HG03558 (cell line): ENCODE measurements around the gene EXOC6B.

Experiments
- ATAC-seq: cut with Tn5 transposase; IDR thresholded peaks from one replicate; pipeline ENCODE4 v1.9.1; 2021; ENCODE audit warnings: moderate number of reproducible peaks; ENCODE audit not compliant: unreplicated experiment; ENCODE audit errors: extremely low read depth

Gene EXOC6B

DNA sequence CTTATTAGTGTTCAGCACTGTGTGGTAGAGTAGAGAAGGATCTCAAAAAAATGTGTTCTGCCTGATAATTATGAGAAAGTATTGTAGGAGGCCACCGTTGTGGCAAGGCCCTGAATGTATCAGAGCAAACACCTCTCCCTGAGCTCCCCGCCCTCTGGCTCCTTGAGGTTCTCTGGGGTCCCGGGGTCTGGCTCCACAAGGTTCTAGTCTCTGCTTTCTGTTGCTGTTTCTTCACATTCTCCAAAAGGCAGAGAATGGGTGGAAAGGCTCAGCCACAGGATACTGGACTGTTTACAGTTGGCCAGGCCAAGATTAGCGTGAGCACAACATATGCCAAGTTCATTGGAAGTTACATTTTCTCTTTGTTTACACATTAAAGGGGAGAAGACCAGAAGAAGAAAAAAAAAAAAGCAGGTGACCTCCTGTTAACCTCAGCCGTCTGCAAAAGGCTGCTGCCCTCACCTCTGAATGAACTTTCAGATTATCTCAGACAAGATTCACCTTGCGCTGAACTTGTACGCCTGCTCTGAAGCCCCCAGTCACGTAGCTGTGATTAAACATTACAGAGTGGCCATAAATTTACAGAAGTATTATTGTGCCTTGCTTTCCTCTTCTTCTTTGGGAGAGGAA, 621.6 kb downstream of the EXOC6B start:
- ATAC-seq = no peak

DNA sequence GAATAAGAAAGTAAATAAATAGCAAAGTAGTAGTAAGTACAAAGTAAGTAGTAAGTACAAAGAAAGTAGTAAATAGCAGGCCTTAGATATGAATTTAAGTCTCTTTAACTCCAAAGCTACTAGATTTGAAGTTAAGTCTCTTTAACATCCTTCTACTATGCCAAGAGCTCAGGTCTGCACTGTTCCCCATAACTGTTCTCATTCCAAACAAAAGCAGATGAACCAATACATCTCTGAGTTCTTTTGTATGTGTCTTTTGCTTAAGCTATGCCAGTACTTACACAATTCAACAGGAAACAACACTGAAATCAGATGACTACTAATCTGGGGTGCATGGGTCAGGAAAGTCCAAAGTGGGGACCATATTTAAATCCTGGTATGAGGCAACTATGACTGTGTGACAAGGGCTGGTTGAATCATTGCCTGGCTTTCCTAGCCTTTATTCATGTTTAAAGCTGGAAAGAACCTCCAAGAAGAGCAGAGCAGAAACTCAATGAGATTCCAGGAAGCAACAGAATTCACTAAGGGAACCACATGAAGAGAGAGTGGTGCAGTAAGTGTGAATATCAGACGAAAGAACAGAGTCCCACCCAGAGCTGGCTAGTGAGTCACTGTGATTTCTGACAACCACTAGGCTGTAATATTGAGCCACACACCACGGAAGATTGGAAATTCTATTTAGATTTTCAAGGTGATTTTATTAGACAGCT, 627.1 kb downstream of the EXOC6B start:
- ATAC-seq = no peak

DNA sequence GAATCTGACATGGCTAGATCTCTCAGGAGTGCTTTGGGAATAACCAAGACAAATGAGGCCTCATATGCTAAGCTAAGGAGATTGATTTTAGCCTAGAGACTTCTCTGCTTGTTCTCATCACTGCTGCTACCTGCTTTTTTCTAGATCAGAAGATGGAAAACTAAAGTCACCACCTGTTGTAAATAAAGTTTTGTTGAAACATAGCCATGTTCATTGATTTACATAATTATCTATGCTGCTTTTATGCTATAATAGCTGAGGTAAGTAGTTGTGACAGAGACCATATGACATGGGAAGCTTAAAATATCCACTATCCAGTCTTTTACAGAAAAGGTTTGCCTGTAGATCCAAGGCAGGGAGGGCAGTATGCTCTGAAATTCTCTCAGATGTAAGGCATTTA, 632.1 kb downstream of the EXOC6B start:
- no peak for ATAC-seq

DNA sequence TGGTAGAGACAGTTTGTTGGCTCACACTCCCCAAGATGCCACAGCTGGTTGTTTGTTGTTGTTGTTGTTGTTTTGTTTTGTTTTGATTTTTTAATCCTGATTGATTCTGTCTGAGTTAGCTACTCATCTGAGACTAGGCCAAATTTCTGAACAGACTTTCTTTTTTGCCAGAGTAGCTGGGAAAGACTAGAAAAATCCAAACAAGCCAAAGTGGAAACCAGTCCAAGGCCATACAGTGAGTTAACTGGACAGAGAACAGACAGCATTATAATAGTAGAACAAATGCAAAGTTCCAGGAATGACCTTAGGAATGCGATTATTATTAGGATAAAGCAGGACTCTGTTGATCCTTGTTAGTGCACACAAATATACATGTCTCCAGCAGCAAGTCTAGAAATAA, 634.4 kb downstream of the EXOC6B start:
- no peak for ATAC-seq

DNA sequence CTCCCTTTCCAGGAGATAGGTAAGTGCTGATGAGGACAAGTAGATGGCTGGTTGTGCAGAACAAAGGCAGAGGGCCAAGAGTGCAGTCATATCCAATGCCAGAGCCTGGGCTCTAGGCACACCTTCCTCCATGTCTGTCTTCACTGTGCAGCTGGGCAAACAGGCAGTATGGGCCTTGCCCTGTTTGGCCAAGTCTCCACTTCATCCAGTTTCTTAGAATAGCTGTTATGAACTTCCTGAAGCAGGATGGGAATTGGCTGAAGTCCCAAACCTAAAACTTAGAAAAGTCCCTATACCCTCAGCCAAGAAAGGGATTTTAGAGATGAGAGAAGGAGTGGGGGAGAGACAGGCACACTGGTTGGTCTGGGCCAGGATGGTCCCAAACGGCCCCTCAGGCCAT, 640.6 kb downstream of the EXOC6B start:
- no peak for ATAC-seq

DNA sequence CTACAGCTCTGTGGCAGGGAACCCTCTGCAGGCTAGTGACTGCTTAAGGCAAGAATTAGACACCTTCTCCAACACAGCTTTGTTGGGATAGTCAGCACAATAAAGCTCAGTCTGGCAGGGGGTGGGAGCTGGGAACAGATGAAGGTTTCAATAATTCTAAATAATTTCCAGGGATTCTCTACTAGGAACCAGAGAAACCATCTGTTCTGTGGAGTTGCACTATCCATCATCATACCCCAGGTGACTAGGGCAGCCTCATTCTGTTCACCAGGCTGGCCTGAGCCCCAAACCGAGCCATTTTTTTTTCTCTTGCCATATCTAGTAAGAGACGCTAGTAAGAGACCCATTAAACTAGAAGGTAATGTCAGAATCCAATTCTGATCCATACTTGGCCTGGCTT, 642.4 kb downstream of the EXOC6B start:
- ATAC-seq = no peak

DNA sequence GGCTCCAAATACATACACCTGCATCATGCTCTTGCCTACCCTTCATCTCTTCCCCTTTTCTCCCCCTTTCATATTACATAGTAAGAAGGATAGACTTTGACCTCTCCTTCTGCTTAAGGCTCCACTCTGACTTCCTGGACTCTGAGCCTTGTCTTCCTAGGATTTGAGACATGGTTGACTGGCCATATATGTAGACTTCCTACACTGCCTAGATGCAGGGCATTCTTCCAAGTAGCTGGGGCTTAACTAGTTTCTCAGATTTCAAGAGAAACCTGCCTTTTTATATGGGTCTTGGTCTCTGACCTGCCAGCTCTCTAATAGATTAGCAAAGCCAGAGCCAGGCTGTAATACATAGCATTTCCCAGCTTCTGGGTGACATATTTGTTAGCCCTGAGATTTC, 642.8 kb downstream of the EXOC6B start:
- no peak for ATAC-seq

DNA sequence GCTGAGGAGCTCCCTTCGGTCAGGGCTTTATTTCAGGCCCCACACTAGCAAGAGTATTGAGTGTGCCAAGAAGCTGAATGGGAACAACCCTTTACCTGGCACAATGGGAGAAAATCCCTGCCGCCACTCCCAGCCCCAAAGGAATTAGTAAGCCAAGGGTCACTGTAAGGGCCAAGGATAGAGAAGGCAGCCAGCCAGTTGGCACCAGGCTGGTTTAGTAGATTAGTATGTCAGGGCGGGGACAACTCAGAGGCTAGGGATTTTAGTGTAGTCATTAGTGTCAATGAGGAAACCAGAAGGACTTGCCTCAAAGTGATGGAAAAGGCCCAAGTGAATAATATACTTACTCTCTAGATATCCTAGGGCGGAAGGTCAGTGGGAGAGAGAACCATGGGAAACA, 643.3 kb downstream of the EXOC6B start:
- no peak for ATAC-seq

DNA sequence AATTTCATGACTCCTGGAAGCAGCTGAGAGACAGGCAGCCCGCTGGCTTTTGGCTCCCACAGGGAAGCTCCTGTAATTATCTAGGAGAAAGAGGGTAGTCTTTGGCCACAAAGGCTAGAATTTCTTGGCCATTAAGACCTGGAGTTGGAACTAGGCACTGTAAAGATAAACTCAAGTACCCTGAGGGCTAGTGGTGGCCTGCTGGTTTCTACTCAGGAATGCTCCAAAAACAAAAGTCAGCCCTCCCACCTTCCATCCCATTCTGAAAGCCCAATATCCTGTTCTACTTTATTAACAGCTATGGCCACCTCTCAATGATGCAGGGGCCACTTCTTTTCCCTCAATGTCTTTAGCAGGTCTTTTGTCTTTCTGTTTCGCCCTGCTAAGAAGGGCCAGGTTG, 644.2 kb downstream of the EXOC6B start:
- ATAC-seq = no peak

DNA sequence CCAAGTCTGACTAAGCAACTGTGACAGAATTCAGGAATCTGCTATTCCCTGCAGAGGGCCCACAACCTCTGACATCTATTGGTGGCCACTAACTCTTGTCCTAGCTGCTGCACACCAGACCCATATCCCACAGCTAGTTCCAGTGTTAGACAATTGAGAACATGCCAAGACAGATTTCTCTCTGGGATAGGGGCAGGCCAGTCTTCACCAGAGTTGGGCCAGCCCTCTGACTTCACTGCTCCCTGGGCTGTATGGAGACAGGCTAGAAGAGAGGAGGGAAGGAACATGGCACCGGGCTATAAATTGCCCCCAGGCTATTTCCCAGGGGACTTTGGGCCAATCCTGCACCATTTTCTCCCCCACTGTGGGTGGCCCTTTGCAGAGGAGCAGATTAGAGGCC, 645.5 kb downstream of the EXOC6B start:
- ATAC-seq = no peak

DNA sequence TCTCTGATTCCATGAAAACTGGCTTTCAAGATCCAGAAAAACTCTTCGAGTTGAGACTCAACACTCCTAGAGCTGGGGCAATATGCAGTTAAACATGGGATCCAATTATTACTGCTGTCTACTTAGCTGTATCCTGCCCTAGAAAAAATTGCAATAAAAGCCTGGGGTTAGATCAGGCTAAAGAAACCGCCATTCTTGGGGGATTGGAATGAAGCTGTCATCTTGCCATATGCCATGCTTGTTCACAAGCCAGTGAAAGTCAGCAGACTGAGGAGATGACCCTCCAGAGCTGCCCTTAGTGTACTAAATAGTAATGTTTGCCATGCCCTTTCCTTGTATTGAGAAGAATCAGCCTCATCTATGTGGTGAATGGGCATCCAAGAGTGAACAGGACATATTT, 647.3 kb downstream of the EXOC6B start:
- no peak for ATAC-seq

DNA sequence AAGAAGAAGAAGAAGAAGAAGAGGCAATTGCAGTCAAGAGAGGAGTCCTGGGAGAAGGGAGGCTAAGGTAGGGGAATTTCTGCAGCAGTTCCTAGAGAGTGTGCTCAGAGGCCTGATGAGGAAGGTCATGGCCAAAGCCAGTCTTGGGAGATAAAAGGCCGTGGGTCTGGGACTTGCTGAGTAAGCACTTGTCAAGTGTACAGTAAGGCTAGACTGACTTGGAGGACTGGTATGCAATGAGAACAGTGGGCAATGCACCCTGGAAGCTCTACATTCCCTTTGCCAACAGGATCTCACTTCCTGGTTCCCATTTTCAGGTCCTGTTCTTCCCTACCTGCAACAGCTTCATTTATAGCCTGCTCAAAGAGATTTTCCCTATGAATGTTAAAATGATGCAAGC, 649.6 kb downstream of the EXOC6B start:
- no peak for ATAC-seq

DNA sequence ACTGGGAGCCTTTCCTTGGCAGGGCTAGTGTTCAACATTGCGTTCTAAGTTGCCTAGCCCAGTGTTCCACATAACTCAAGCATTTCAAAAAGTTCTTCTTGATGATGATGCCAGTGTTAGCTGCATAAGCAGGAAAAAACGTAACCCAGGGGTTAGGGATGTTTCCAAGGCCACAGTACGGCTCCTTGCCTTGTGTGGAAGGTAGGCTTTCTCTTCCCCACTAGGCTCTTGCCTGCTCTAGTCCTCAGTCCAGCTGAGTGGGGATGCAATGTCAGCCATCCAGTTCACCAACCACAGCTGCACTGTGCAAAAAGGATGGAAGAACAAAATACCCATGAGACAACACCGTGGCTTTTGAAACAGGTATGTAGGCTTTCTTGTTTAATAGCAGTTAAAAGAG, 650.2 kb downstream of the EXOC6B start:
- no peak for ATAC-seq

DNA sequence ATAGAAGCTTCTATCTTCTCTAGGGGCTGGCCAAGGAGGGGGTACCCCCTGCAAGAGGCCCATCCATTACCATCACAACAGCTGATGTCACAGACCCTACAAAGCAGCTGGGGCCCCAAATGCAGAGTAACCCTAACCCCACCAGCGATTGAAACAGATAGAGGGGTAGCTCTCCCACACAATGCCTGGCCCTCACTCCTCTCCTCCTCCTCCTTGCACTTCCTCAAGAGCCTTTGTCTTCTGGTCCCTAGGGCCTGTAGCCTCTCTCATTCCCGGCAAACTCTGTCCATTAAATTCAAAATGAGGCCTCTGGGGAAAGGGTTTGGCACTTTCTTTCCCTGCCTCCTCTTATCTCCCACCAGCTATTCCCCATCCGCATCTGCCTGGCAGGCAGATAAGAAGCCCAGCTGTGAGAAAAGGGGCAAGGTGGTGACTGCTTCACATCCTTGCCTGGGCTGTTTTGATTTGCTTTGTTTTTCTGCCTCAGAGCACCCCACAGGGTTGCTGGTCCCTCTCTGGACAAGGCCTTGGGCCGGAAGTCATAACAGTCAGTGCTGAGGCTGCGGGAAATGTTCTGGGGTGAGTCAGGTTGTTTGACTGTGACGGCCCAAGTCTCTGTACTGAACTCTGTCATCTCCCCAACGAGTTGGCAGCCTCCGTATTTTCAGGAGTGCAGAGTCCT, 652.1 kb downstream of the EXOC6B start:
- no peak for ATAC-seq

DNA sequence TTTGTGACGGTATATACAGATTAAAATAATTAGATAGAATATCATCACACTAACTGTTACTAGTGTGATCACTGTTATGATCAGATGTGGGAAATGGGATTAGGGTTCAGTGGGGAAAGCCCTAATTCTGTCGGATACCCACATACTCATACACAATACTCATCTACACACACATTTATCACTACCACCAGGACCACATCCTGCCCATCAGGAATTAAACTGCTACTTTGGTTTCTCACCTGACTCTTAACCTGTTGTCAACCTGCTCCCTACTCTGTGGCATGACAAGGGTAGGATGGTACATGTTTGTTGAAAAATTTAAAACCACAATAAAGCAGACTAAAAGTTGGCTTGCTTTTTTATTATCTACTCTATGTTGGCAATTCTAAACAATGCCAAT, 653.4 kb downstream of the EXOC6B start:
- ATAC-seq = no peak

DNA sequence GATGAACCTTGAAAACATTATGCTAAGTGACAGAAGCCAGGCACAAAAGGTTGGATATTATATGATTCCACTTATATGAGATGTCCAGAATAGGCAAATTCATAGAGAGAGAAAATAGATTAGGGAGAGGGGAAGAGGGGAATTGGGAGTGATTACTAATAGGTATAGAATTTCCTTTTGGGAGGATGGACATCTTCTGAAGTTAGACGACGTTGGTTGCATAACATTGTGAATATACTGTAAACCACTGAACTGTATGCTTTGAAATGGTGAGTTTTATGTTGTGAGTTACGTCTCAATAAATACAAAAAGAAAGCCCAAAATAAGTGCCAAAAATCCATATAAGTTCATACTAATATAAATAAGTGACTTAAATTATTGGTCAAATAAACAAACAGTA, 659.6 kb downstream of the EXOC6B start:
- no peak for ATAC-seq

DNA sequence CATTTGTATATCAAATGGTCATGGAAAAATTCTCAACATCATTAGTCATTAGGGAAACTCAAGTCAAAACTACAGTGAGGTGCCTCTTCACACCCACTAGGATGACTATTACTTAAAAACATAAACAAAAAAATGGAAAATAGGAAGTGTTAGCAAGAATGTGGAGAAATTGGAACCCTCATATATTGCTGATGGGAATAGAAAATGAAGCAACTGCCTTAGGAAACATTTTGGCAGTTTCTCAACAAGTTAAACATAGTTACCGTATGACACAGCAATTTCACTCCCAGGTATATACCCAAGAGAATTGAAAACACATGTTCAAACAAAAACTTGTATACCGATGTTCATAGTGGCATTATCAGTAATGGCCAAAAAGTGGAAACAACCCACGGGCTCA, 660.0 kb downstream of the EXOC6B start:
- ATAC-seq = no peak

DNA sequence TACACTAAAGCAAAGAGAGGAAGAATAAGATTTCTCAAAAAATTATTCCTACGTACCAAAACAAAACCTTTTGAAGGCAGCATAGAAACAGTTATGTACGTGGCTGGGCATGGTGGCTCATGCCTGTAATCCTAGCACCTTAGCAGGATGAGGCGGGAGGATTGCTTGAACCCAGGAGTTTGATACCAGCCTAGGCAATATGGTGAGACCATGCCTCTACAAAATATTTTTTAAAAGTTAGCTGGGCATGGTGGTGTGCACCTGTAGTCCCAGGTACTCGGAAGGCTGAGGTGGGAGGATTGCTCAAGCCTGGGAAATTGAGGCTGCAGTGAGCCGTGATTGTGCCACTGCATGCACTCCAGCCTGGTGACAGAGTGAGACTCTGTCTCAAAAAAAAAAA, 663.3 kb downstream of the EXOC6B start:
- ATAC-seq = no peak

DNA sequence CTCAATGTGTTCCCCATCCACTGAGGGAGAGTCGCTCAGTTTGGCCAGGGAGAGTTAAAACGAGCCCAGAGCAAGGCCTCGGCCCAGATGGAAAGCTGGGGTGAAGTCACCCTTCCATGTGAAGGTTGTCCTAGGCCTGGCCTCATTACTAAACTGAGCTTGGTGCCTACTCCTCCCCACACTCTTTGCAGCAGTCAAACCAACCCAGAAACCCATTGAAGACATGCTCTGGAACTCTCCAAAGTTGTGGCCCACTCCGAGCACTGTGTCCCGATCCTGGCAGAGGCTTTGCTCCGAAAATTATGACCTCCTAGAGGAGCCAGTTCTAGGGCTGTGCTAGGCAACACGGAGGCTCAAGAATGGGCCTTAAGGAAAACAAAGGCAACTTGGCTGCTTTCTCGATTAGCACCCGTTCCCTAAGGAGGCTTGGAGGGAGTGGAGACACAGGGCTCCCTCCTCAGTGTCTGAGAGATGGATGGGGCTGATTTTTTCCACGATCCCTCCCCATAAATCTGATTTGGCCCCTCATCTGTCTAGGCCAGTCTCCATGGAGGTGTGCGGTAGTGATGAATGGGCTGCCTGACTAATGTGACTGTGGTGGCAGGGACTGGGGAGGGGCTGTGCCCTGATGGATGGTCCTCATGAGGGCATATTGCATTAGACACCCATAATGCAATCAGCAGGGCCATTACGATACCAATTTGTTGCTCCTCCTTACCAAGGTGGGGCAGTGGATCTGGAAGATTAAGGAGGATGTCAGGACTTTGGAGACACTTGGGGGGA, 666.4 kb downstream of the EXOC6B start:
- no peak for ATAC-seq

DNA sequence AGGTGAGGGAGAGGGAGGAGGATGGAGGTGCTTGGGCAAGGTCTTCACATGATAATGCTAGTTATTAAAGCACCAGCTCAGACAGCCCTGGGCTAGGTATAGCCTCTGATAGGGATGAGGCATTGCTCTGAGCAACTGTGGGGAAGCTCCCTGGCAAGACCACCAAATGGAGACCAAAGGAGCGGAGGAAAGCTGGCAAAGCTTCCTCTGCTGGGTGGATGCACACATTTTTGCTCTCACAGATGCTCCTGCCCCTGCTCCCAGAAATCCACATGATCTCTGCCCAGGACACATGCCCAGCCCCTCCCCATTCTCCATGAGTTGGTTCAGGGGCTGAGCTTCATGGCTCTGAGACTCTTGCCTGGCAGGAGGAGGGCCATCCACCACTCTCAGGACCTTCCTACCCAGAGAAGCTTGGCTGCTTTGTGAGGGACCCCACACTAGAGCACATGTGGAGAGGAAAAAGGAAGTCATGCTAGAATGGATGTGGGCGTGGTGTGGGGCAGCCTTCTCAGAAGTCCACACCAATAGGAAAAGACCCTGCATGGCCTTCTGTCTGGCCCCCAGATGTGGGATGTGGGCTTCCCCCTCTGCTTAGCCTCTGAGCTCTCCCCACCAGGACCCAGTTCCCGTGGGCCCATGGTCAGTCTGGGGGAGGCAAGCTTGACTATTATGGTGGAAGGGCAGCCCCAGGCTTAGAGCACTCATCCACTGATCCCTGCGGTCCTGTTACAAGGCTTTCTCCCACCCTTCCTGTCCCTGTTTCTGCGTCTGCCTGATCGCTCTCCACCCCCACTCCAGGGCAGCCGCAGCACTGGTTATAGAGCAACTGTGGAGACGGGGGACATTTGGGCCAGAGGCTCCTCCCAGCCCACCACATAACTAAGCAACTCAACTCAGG, 667.7 kb downstream of the EXOC6B start:
- ATAC-seq = no peak
